KMS-11 (cell line): Measurements from ENCODE around the gene BAK1.

Source experiments
- H2AFZ ChIP-seq: fragments of 200-600 bp; sonication (generic); 2 replicates; pipeline ENCODE4 v1.6.1; 2016; ENCODE audit warnings: antibody characterized with exemption, mixed run types, low read depth
- H3K27ac ChIP-seq: fragments of 200-600 bp; sonication (generic); 2 replicates; pipeline ENCODE4 v1.6.1; 2016; ENCODE audit warnings: mild to moderate bottlenecking, mixed run types
- H3K27me3 ChIP-seq: fragments of 200-600 bp; sonication (generic); 2 replicates; pipeline ENCODE4 v1.6.1; 2017; ENCODE audit warnings: mild to moderate bottlenecking, low read depth, mixed run types, moderate library complexity; ENCODE audit not compliant: insufficient read depth
- H3K36me3 ChIP-seq: fragments of 200-600 bp; sonication (generic); 2 replicates; pipeline ENCODE4 v1.6.1; 2017; ENCODE audit warnings: mild to moderate bottlenecking, mixed run types; ENCODE audit not compliant: insufficient read depth
- H3K4me1 ChIP-seq: fragments of 200-600 bp; sonication (generic); 2 replicates; pipeline ENCODE4 v1.6.1; 2016; ENCODE audit warnings: mild to moderate bottlenecking, low read depth, mixed run types; ENCODE audit not compliant: poor library complexity, severe bottlenecking
- H3K4me2 ChIP-seq: fragments of 200-600 bp; sonication (generic); 2 replicates; pipeline ENCODE4 v1.7.0; 2016; ENCODE audit warnings: mild to moderate bottlenecking, mixed run types
- H3K4me3 ChIP-seq: fragments of 200-600 bp; sonication (generic); IDR thresholded peaks from 2 replicates; pipeline ENCODE4 v1.6.1; 2017; ENCODE audit warnings: low read depth, low read length, mixed read lengths; ENCODE audit not compliant: insufficient read depth
- H3K79me2 ChIP-seq: fragments of 200-600 bp; sonication (generic); 2 replicates; pipeline ENCODE4 v1.6.1; 2016; ENCODE audit warnings: low read depth, mixed run types; ENCODE audit not compliant: insufficient read depth
- H3K9ac ChIP-seq: fragments of 200-600 bp; sonication (generic); 2 replicates; pipeline ENCODE4 v1.6.1; 2016; ENCODE audit warnings: mild to moderate bottlenecking, mixed run types
- H4K20me1 ChIP-seq: fragments of 200-600 bp; sonication (generic); 2 replicates; pipeline ENCODE4 v1.6.1; 2016; ENCODE audit warnings: mild to moderate bottlenecking, mixed run types; ENCODE audit not compliant: insufficient read depth
- CTCF ChIP-seq: fragments of 200-600 bp; sonication (generic); conservative IDR thresholded peaks from 2 replicates; pipeline ENCODE4 v1.6.1; 2017; ENCODE audit warnings: low read depth, mild to moderate bottlenecking, antibody characterized with exemption, low read length, moderate library complexity, mixed read lengths

Gene BAK1

GRCh38 chr6:33623895-33624381 is 43.9 kb upstream of the BAK1 start:
- H3K4me1 ChIP-seq, result peaks cover 42% of the 10 kb centered on the region
- H2AFZ ChIP-seq, result no peak overlapping the region
- no peak overlapping the region for H3K9ac ChIP-seq
- H3K27ac ChIP-seq, result no peak overlapping the region
- no peak for TF ChIP-seq CTCF
- no peaks in the 10 kb centered on the region for H3K27me3 ChIP-seq
- no peak overlapping the region for H3K4me3 ChIP-seq
- H3K36me3 ChIP-seq, result no peaks in the 10 kb centered on the region
- no peak overlapping the region for H3K4me2 ChIP-seq
- peaks cover 52% of the 10 kb centered on the region for H3K79me2 ChIP-seq
- no peaks in the 10 kb centered on the region for H4K20me1 ChIP-seq

GRCh38 chr6:33622456-33623431 is 42.7 kb upstream of the BAK1 start:
- H3K4me2 ChIP-seq, result peak overlapping the region; percentile 99
- H3K27ac ChIP-seq, result no peak overlapping the region
- peaks cover 49% of the 10 kb centered on the region; the same call in 1 of the 2 replicates for H3K79me2 ChIP-seq
- H3K9ac ChIP-seq, result peak overlapping the region; percentile 70; the same call in 1 of the 2 replicates
- no peaks in the 10 kb centered on the region for H3K36me3 ChIP-seq
- peaks cover 30% of the 10 kb centered on the region for H3K4me1 ChIP-seq
- H2AFZ ChIP-seq, result no peak overlapping the region
- no peaks in the 10 kb centered on the region for H3K27me3 ChIP-seq
- peak overlapping the region; percentile 65 for H3K4me3 ChIP-seq
- H4K20me1 ChIP-seq, result no peaks in the 10 kb centered on the region
- no peak for TF ChIP-seq CTCF

GRCh38 chr6:33621711-33622388 is 41.8 kb upstream of the BAK1 start:
- no peaks in the 10 kb centered on the region for H4K20me1 ChIP-seq
- H3K79me2 ChIP-seq, result peaks cover 49% of the 10 kb centered on the region; the same call in 1 of the 2 replicates
- H3K4me2 ChIP-seq, result peak overlapping the region; percentile 99
- peaks cover 26% of the 10 kb centered on the region for H3K4me1 ChIP-seq
- H2AFZ ChIP-seq, result peak overlapping the region; percentile 31; the same call in 1 of the 2 replicates
- peak overlapping the region; percentile 44 for H3K27ac ChIP-seq
- H3K9ac ChIP-seq, result peak overlapping the region; percentile 70
- H3K27me3 ChIP-seq, result no peaks in the 10 kb centered on the region
- no peaks in the 10 kb centered on the region for H3K36me3 ChIP-seq
- H3K4me3 ChIP-seq, result peak overlapping the region; percentile 65
- no peak for TF ChIP-seq CTCF

GRCh38 chr6:33620856-33621710 is 41.0 kb upstream of the BAK1 start, which contains the start of gene ITPR3:
ITPR3 (plus strand) TSS chr6:33621322; CDS start chr6:33621603, 281 bp downstream.
- no peaks in the 10 kb centered on the region for H3K27me3 ChIP-seq
- H3K4me1 ChIP-seq, result peaks cover 26% of the 10 kb centered on the region
- peaks cover 44% of the 10 kb centered on the region; the same call in 1 of the 2 replicates for H3K79me2 ChIP-seq
- H3K36me3 ChIP-seq, result no peaks in the 10 kb centered on the region
- H3K9ac ChIP-seq, result peak within 1 kb of the TSS; percentile 80
- H4K20me1 ChIP-seq, result no peaks in the 10 kb centered on the region
- peak within 1 kb of the TSS; percentile 89 for H2AFZ ChIP-seq
- H3K27ac ChIP-seq, result peak within 1 kb of the TSS; percentile 45
- peak within 1 kb of the TSS; percentile 99 for H3K4me2 ChIP-seq
- TF ChIP-seq CTCF, result 0 out of 2 replicates have a peak, but pooled peaks have one; percentile 3
- H3K4me3 ChIP-seq, result peak within 1 kb of the TSS; percentile 65
